Fibroblast of the conjunctiva (primary cell): ENCODE measurements around the gene KCNK15.
A peak's percentile ranks its signal among the peaks of the same experiment; 100 is the strongest.

Experiments
- DNase-seq: peaks from one replicate; pipeline ENCODE4 v3.0.0-alpha.2; 2010; ENCODE audit warnings: low read depth

KCNK15 gene

DNA sequence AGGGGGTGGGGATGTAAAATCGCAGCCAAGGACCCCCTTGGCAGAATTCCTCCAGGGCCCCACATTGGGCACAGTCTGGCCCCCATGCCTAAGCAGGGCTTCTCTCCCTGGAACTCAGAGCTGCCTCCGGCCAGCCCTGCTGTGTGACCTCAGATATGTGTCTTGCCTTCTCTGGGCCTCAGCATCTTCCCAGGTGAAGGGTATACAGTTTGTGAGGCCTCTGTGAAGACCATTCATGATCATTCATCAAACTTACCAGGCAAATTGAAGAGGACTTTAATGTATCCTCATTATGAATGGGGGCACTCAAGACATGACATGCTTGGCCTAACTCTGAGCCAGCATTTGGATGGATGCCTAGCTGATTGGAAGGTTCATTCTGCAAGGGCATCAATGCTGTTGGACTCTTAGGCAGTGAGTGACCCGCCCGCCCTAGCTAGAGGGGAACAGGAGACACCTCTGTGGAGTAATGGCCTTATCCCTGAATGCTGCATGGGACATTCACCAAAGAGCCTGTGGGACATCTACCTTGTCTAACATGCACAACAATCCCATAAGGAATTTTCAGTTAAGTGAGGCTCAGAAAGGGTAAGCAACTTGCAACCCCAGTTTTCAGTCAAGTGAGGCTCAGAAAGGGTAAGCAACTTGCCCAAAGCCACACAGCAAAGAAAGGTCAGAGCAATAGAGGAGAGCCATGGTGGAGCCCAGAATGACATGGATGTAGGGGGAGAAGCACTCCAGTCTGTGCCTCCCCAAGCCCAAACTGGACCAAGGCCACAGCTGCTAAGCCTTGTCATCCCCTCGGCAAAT lies 30.0 kb upstream of the KCNK15 start:
- DNase-seq = no peak

DNA sequence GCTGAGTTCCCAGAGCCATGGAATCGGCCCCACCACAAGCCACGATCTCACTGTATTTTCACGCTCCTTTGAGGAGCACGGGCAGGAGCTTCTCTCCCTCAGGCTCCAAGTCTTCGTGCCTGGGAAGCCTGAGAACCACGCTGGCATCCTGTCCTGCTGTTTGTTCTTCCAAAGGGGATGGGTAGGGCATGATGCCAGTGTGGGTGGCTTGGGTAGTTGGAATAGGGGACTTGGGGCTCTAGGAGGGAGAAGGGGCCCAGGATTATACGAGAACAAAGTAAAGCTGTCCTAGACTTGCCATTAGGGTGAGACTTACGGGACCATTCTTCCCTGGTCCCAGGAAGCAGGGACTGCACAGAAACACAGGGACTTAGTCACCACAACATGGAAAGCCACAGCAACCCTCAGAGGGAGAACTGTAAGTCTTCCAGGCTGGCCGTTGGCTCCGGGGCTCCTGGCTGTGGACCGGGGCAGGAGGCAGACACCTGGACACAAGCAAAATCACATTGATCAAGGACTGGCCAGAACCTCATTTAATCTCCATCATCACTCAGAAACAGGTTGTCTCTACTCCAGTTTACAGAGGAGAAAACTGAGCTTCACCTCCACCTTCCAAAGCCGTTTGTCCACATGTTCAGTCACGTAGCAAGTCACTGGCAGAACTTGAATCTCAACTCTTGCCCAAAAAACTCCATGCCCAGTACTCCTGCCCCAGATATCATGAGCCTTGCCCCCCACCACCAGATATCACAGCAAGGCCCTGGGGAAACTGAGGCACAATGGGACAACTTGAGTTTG lies 29.2 kb upstream of the KCNK15 start:
- no peak for DNase-seq

DNA sequence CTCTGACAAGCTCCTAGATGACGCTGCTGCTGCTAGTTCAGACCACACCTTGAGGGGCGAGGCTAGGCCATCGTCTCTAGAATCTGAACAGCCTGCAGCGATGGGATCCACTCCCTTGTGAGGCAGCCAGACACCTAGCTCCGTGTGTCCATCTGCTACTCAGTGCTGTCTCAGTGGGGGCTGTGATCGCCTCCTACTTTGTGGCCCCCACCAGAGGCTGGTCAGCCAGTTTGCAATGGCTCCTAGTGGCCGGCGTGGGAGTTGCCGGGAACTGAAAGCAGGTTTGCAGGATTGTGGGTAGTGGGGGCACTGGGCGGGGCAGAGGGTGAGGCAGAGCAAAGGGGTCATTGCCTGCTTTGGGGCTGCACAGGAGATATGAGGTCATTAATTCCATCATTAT lies 27.7 kb upstream of the KCNK15 start:
- DNase-seq = no peak

DNA sequence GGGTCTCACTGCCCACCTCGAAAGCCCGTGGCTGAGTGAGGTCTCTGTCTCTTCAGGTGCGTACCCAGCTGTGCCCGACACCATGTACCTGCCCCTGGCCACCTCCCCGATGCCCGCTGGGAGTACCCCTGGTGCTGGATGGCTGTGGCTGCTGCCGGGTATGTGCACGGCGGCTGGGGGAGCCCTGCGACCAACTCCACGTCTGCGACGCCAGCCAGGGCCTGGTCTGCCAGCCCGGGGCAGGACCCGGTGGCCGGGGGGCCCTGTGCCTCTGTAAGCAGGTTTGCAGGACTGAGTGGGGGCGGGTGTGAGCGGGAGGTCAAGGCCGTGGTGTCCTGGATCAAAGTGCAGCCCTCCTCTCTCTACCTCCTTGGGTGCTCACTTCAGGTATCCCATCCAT lies 25.8 kb upstream of the KCNK15 start:
- no peak for DNase-seq

DNA sequence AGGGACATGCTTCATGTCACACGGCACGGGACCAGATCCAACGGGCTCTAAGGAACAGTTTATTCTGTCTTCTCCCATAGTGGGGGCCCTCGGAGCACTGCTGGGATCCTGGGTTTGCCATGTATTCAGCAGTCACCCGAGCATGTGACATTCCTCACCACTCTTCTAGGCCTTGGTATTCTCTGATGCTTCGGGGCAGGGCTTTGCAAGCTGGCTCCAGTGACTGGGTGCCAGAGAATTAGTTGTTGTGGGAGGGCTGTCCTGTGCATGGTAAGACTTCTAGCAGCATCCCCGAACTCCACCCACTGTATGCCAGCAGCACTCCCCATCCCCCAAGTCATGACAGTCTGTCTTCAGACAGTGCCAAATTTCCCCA lies 25.1 kb upstream of the KCNK15 start:
- peak; percentile 76 for DNase-seq

DNA sequence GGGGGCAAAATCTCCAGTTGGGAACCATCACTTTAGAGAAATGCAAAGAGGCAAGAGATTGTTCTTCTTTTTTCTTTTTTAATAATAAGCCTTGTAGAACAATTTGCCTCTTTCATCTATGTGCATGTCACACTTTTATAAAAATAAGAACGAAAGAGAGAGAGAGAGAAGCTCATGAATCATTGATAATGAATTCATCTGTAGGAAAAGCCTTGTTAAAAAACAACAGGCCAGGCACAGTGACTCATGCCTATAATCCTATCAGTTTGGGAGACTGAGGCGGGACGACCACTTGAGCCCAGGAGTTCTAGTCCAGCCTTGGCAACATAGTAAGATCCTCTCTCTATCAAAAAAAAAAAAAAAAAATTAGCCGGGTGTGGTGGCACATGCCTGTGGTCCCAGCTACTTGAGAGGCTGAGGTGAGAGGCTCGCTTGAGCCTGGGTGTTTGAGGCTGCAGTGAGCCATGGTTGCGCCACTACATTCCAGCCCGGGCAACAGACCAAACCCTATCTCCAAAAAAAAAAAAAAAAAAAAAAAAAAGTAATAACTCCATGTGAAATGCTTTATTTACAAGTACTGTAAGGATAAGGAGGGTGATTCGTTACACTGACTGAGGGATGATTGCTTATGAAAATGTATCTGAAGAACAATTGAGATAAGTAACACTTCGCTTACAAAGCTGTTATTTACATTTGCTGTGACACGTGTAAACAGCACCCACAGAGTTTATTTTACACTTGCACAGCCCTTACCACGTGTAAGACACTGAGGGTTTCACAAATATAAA lies 24.5 kb upstream of the KCNK15 start:
- peak; percentile 84 for DNase-seq

DNA sequence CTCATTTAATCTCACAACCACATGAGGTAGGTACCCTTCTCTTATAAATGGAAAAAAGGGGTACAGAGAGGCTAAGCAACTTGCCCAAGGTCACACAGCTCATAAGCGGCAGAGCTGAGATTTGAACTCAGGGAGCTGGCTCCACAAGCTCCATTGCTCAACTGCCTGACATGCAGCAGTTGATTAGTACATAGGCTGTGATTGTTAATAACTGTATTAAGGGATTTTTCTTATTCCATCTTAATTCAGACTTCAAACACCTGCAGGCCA lies 23.9 kb upstream of the KCNK15 start:
- no peak for DNase-seq

DNA sequence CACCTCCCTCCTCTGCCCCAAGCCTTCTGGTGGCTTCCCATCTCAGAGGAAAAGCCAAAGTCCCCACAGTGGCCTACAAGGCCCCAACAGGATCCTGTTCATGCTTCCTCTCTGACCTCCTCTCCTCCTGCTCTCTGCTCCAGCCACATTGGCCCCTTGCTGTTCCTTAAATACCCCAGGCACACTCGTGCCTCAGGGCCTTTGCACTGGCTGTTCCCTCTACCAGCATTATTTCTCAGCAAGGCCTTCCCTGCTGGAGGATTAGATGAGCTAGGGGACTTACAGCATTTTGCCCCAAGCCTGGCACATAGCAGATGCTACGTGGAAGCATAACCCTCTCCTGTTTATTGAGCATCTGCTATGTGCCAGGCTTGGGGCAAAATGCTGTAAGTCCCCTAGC lies 22.7 kb upstream of the KCNK15 start:
- no peak for DNase-seq

DNA sequence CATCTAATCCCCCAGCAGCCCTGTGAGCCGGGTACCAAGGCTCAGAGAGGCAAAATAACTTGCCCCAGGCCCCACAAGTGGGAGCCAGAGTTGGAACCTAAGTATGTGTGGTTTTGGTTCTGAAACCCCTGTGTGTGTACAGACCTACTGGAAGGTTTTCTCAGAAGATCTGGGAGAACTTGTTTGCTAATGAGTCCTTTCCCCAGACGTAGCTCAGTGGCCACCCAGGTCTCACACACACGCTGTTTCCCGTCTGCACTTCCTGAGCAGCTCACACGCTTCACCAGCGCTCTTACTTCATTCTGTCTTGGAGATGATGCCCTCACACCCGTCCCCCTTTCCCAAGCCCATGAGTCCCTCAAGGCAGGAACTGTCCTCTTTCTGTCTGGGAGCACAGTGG lies 22.3 kb upstream of the KCNK15 start:
- no peak for DNase-seq

DNA sequence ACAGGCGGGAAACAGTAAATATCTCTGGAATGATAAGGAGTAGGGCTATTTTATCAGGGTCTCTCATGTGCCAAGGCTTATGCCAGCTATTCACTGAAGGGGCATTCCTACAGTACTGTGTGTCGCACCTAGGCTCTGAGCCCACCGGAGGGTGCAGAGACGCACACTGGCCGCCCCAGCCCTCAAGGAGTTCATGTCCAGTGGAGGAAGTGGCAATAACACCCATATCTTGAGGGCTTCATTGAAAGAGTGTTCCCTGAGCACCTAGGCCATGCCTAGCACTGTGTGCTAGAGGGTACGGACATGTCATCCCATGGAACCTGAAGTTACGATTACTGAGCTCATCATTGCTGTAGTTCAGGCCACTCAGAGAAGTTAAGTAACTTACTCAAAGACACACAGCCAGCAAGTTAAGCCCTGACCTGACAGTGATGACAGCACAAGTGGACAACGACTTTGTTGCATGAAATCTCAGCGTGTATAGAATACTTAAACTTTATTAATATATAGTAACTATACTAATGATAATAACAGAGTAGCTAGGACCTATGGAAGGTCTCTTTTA lies 21.8 kb upstream of the KCNK15 start:
- DNase-seq = no peak

DNA sequence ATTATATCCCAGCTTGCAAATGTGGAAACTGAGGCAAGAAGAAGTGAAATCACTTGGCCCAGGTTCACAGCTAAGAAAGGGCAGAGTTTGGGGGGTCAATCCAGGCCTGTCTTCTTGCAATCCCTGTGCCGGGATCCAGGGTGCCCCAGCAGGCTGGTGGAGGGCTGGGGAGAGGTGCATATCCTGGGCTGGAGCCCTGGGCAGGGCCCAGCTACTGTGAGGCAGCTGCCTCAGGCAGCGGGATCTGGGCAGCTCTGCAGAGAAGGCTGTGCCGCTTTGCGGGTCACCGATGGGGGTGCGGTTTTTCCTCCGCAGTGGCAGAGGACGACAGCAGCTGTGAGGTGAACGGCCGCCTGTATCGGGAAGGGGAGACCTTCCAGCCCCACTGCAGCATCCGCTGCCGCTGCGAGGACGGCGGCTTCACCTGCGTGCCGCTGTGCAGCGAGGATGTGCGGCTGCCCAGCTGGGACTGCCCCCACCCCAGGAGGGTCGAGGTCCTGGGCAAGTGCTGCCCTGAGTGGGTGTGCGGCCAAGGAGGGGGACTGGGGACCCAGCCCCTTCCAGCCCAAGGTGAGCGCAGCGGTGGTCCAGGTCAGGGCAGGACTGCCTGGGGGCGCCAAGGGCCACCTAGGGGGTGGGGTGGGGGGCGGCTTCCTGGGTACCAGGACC lies 21.1 kb upstream of the KCNK15 start:
- DNase-seq = no peak

DNA sequence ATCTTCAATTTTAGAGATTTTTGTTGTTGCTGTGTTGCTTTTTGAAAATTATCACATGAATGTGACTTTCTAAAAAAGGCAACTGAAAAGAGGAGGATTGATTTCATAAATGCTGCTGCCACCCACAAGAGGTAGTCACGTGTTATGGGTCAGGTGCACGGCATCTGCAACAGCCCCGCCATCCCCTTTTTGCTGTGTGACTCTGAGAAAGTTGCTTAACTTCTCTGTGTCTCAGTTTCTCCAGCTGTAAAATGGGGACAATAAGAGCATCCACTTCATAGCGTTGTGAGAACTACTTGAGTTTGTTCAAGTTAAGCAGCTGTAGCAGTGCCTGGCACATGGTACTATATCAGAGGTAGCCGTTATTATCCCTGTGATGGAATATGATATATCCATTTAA lies 19.8 kb upstream of the KCNK15 start:
- no peak for DNase-seq

DNA sequence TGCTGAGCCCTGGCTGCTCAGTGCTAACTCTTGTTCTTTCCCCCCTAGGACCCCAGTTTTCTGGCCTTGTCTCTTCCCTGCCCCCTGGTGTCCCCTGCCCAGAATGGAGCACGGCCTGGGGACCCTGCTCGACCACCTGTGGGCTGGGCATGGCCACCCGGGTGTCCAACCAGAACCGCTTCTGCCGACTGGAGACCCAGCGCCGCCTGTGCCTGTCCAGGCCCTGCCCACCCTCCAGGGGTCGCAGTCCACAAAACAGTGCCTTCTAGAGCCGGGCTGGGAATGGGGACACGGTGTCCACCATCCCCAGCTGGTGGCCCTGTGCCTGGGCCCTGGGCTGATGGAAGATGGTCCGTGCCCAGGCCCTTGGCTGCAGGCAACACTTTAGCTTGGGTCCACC lies 18.6 kb upstream of the KCNK15 start:
- DNase-seq = no peak

DNA sequence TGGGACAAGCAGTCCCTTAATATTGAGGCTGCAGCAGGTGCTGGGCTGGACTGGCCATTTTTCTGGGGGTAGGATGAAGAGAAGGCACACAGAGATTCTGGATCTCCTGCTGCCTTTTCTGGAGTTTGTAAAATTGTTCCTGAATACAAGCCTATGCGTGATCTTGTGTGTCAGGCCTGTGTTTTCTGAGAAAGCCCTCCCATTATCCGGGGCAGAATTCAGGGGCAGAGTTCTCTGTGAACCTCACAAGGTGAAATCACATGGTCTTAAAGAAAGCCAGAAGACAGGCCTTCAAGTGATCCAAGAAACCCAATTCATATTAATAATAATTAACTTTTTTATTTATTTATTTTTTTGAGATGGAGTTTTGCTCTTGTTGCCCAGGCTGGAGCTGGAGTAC lies 18.0 kb upstream of the KCNK15 start:
- no peak for DNase-seq

DNA sequence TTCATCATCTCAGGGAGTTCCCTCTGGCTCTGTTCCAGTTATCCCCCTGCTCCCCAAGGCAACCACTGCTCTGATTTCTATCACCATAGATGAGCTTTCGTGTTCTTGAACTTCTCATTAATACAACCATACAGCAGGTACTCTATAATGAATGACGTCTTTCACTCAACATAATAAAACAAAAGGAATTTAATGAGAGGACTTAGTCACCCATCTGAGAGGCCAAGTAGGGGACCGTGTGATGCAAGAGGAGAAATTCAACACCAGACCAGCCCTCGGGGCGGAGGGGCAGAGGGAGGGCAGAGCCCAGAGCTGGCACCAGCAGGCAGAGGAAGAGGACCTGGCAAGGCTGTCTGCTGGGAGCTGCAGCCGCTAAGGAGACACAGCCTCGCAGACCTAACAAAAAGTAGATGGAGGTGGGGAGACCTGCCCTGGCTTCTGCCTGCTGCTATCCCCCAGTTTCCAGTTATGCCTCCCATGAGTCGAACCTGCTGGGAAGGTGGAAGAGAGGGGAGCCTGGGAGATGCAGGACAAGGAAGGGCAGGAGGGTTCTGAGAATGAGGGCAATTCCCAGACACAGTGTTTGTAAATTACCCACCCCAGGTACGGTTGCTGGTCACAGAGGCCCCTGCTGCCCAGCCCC lies 16.7 kb upstream of the KCNK15 start:
- peak; percentile 87 for DNase-seq

DNA sequence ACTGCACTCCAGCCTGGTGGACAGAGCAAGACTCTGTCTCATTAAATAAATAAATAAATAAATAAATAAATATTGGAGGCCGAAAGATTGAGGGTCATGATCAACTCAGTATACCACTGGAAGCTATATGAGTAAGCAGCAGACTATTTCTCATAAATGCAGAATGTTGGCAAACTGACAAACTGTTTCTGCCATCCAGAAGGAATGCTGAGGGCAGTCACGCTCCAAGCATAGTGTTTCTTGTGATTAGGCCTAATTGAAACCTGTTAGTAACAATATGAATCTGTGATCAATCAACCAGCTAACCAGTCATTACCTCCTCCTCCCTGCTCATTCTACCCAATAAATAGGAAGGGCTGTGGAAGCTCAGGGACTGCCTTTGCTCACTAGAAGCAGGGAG lies 15.2 kb upstream of the KCNK15 start:
- DNase-seq = peak; percentile 76

DNA sequence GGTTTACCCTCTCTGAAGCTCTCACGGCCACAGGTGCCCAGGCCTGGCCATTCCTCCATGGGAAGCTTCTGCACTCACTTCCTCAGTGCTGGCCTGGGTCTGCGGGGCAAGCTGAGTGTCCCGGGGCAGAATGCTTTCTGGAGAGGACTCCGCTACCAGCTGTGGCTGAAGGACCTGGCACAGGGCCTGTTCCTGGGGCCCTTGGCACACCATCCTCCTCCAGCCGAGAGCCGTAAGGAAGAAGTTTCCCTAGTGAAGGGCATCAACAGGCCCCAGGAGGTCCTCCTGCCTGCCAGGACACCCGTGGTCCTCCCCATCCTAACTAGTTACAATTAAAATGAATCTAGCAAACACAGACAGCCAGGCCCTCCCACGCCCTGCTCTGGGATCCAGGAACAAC lies 14.0 kb upstream of the KCNK15 start:
- no peak for DNase-seq

DNA sequence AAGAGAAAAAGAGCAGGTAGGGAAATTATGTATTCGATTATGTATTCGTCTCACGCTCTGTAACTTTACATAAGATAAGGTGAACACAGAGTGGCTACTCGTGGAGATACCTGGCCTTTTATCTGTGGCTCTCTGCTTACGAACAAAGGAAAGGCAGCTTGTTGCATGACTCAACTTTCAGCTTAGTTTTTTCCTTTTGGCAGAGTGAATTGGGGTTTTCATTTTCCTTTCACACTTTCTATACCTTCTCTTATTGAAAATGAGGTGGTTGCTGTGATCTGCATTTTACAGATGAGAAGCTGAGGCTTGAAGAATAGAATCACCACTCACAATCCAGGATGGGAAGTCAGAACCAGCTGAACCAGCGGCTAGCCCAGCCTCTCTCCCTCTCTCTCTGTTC lies 13.3 kb upstream of the KCNK15 start:
- DNase-seq = no peak

DNA sequence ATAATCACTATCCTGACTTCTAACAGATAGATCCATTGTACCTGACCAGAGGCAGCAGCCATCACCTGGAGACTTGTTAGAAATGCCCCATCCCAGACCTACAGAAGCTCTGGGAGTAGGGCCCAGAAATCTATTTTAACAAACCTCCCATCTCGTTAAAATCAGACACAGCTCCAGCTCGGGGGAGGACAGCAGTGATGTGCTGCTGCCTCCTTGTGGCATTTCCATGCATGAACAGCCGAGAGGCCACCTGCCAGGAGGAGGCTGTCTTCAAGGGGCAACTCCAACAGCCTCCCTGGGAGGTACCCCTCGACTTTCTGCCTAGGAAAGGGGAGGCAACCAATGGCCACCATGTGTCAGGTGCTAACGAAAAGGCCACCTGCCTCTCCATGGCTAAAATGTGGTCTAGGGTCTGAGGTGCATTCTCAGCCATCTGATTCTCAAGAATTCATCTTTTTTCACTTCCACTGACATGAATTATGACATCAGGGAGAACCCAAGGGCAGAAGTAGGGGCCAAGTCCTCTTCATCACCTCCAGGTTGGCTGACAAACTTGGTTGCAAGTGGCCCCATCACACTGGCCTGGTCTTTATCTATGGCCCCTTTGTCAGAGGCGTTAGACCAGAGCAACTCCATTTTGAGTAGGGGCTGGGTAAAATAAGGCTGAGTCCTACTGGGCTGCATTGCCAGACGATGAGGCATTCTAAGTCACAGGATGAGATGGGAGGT lies 12.2 kb upstream of the KCNK15 start:
- DNase-seq = peak; percentile 63

DNA sequence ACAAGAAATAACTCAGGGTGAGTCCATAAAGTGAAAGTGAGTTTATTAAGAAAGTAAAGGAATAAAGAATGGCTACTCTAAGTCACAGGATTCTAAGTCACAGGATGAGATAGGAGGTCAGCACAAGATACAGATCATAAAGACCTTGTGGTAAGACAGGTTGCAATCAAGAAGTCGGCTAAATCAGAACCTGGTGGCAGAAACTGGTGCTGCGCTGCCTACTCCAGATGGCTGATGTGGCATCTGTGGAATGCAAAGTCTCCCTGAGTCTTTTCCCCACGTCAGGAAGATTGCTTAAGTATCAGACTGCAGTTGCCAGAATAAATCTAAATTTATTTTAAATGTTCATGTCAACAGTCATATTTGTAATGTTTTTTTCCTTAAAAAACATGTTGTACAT lies 10.7 kb upstream of the KCNK15 start:
- DNase-seq = no peak

DNA sequence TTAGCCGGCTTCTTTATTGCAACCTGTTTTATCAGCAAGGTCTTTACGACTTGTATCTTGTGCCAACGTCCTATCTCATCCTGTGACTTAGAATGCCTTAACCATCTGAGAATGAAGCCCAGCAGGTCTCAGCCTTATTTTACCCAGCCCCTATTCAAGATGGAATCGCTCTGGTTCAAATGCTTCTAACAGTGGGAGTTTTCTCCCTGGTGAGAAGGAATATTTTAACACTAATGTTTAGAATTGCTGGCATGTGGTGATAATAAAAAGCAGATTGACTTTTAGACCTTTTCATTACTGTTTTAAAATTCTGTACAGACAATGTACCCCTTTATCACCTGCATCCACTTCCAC lies 9.9 kb upstream of the KCNK15 start:
- DNase-seq = no peak
